Kidney (tissue), 14 donors: ENCODE data around the gene ANKMY1. TPM values are rescaled to one million over a fixed set of nuclear protein-coding genes. Genes with fewer than 3 reads are reported as not detected.
A peak's percentile ranks its signal among the peaks of the same experiment; 100 is the strongest.

ENCODE experiments used
- DNase-seq, 5 donors: peaks; one replicate each; pipeline ENCODE4 v3.0.0-alpha.2; 2013 to 2020
- FAIRE-seq: peaks from 2 replicates; lab custom pipeline; 2012; peaks lifted over from hg19 to GRCh38; lab: Jason Lieb, UNC
- H3K27ac ChIP-seq, 2 donors: one replicate each; pipeline ENCODE4 v1.7.0; 2013; ENCODE audit warnings: low read depth in 2 of 2, low read length in 2 of 2, inconsistent platforms in 1 of 2
- H3K27me3 ChIP-seq: one replicate; pipeline ENCODE4 v1.7.1; 2013; ENCODE audit warnings: low read length, inconsistent platforms; ENCODE audit not compliant: control insufficient read depth, insufficient read depth
- H3K36me3 ChIP-seq, 3 donors: one replicate each; pipeline versions ENCODE4 v1.7.0 to v1.7.1; 2013; ENCODE audit warnings: low read length in 3 of 3, control low read depth in 1 of 3, inconsistent platforms in 1 of 3; ENCODE audit not compliant: insufficient read depth in 3 of 3, control insufficient read depth in 2 of 3
- H3K4me1 ChIP-seq, 3 donors: one replicate each; pipeline versions ENCODE4 v1.7.0 to v1.7.1; 2013; ENCODE audit warnings: low read length in 3 of 3, inconsistent platforms in 1 of 3, low read depth in 1 of 3; ENCODE audit not compliant: control insufficient read depth in 2 of 3, insufficient read depth in 2 of 3
- H3K4me3 ChIP-seq, 3 donors: one replicate each; pipeline versions ENCODE4 v1.7.0 to v1.8.1; 2013; ENCODE audit warnings: low read length in 3 of 3, control low read depth in 1 of 3, inconsistent platforms in 1 of 3
- H3K9ac ChIP-seq, 3 donors: one replicate each; pipeline versions ENCODE4 v1.7.0 to v1.7.1; 2013; ENCODE audit warnings: low read length in 3 of 3, control low read depth in 1 of 3, inconsistent platforms in 1 of 3
- H3K9me3 ChIP-seq, 3 donors: one replicate each; pipeline versions ENCODE4 v1.7.0 to v1.7.1; 2013; ENCODE audit warnings: low read length in 3 of 3, control low read depth in 1 of 3, inconsistent platforms in 1 of 3; ENCODE audit not compliant: control insufficient read depth in 2 of 3, insufficient read depth in 1 of 3
- intact Hi-C: fragments of 100-400 bp; cut with DNase I; formaldehyde crosslinking; loops from one replicate; pipeline ENCODE4 v1.11.1; 2022
- polyA plus RNA-seq: library from polyadenylated mRNA; stranded (reverse); fragments of 350-450 nt; fragmentation: Illumina TruSeq; extraction: RNeasy Lipid Tissue Mini Kit (QIAGEN cat#74804); gene quantifications from one replicate; pipeline ENCODE4 v1.2.3, GENCODE V29; 2014; ENCODE audit warnings: low read depth, low replicate concordance; ENCODE audit not compliant: insufficient read depth
- total RNA-seq: library from RNA; stranded (reverse); fragmentation: NEBNext Ultra II Directional; extraction: Animal tissue kit (Norgen Biotek cat#: 25700); gene quantifications from one replicate; pipeline ENCODE4 v1.2.1, GENCODE V29; 2021
- TF ChIP-seq, protein P1 (sequence below): IDR thresholded peaks from 3 replicates; pipeline ENCODE4 v1.5.1; 2012; ENCODE audit warnings: mild to moderate bottlenecking, moderate library complexity, borderline replicate concordance; ENCODE audit not compliant: insufficient read depth; ENCODE audit errors: extremely low read depth
- donor health status: control.
- donor health status: control.
- donor health status: control.
- donor health status: control.
- donor health status: control.
- donor health status: DM: yes; HTN: yes; CAD: no.
- donor health status: Normal renal cell carcinoma (clear cell type).

ANKMY1 gene
- total and polyA plus RNA-seq, 2 donors from 2014 or later: 3.0 to 22.1 TPM

GRCh38 chr2:240569523-240569997 is 11.8 kb upstream of the ANKMY1 start:
- no peak for FAIRE-seq
- Histone ChIP-seq H3K9me3 (no peaks in the 10 kb centered on the region), H3K4me1 (peaks cover 0 to 36% (median 24%) of the 10 kb centered on the region in 3 donors), H3K4me3 (peak overlapping the region; percentile 36 to 72 (median 69)), H3K36me3 (peaks cover 0 to under 1% (median 0%) of the 10 kb centered on the region in 3 donors), H3K27me3 (no peaks in the 10 kb centered on the region), H3K27ac (no peak overlapping the region), H3K9ac (peak overlapping the region in 2 of 3 donors; percentile 65 to 72)
- DNase-seq: no peak
- intact Hi-C loops: no loop called here
- TF ChIP-seq, protein P1, sequence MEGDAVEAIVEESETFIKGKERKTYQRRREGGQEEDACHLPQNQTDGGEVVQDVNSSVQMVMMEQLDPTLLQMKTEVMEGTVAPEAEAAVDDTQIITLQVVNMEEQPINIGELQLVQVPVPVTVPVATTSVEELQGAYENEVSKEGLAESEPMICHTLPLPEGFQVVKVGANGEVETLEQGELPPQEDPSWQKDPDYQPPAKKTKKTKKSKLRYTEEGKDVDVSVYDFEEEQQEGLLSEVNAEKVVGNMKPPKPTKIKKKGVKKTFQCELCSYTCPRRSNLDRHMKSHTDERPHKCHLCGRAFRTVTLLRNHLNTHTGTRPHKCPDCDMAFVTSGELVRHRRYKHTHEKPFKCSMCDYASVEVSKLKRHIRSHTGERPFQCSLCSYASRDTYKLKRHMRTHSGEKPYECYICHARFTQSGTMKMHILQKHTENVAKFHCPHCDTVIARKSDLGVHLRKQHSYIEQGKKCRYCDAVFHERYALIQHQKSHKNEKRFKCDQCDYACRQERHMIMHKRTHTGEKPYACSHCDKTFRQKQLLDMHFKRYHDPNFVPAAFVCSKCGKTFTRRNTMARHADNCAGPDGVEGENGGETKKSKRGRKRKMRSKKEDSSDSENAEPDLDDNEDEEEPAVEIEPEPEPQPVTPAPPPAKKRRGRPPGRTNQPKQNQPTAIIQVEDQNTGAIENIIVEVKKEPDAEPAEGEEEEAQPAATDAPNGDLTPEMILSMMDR: no peak

GRCh38 chr2:240568678-240569522 is 11.1 kb upstream of the ANKMY1 start:
- intact Hi-C loops: no loop called here
- peak in 4 of 5 donors; percentile 44 to 88 (median 67) for DNase-seq
- TF ChIP-seq, protein P1: no peak
- Histone ChIP-seq H3K9me3 (no peaks in the 10 kb centered on the region), H3K27ac (peak overlapping the region in 1 of 2 donors; percentile 23), H3K4me1 (peaks cover 0 to 36% (median 24%) of the 10 kb centered on the region in 3 donors), H3K27me3 (no peaks in the 10 kb centered on the region), H3K4me3 (peak overlapping the region; percentile 36 to 72 (median 69)), H3K9ac (peak overlapping the region in 2 of 3 donors; percentile 65 to 72), H3K36me3 (no peaks in the 10 kb centered on the region)
- no peak for FAIRE-seq

GRCh38 chr2:240567872-240568677 is 10.3 kb upstream of the ANKMY1 start, which contains the start of gene RNPEPL1:
Gene RNPEPL1, plus strand, starts transcription at chr2:240568484. Its CDS starts 103 bp downstream, at chr2:240568587.
- Histone ChIP-seq H3K9ac (peak within 1 kb of the TSS in 2 of 3 donors; percentile 72 to 80), H3K4me1 (peaks cover 0 to 36% (median 24%) of the 10 kb centered on the region in 3 donors), H3K4me3 (peak within 1 kb of the TSS; percentile 36 to 75 (median 73)), H3K9me3 (no peaks in the 10 kb centered on the region), H3K27me3 (no peaks in the 10 kb centered on the region), H3K36me3 (no peaks in the 10 kb centered on the region), H3K27ac (peak within 1 kb of the TSS; percentile 66 to 85)
- no peak for FAIRE-seq
- TF ChIP-seq, protein P1: peak; percentile 16
- DNase-seq: peak in 3 of 5 donors; percentile 42 to 85 (median 77)
- intact Hi-C loops: no loop called here
